D721Med (cell line): Measurements from ENCODE around the gene FGD2.

Experiments used
- DNase-seq: peaks from one replicate; pipeline ENCODE4 v3.0.0; 2011; ENCODE audit warnings: low spot score; ENCODE audit not compliant: insufficient read length
- FAIRE-seq: peaks from 2 replicates; lab custom pipeline; 2011; peaks lifted over from hg19 to GRCh38; lab: Jason Lieb, UNC
- TF ChIP-seq, protein P1 (sequence below): IDR thresholded peaks from 2 replicates; pipeline ENCODE4 v1.5.1; 2012; ENCODE audit warnings: mild to moderate bottlenecking, control low read depth; ENCODE audit not compliant: insufficient read depth; ENCODE audit errors: missing control alignments

Gene FGD2

DNA sequence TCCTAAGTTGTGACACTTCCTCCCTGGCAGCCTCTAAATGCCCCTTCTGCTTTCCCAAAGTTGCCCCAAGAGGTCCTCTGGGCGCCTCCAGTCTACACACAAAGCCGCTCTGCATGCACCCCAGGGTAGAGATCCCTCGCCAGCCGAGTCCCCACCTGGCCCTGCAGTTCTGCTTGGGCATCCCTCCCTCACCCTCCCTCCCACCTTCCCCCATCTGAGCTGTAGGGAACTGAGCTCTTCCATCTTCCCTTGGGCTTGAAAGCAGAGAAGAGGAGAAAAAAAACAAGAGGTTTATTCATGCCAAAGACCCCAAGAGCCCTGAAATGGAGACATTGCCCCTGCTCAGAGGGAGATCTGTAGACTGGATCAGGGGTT lies 5.7 kb upstream of the FGD2 start:
- TF ChIP-seq, protein P1, sequence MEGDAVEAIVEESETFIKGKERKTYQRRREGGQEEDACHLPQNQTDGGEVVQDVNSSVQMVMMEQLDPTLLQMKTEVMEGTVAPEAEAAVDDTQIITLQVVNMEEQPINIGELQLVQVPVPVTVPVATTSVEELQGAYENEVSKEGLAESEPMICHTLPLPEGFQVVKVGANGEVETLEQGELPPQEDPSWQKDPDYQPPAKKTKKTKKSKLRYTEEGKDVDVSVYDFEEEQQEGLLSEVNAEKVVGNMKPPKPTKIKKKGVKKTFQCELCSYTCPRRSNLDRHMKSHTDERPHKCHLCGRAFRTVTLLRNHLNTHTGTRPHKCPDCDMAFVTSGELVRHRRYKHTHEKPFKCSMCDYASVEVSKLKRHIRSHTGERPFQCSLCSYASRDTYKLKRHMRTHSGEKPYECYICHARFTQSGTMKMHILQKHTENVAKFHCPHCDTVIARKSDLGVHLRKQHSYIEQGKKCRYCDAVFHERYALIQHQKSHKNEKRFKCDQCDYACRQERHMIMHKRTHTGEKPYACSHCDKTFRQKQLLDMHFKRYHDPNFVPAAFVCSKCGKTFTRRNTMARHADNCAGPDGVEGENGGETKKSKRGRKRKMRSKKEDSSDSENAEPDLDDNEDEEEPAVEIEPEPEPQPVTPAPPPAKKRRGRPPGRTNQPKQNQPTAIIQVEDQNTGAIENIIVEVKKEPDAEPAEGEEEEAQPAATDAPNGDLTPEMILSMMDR = no peak
- DNase-seq (no peak), FAIRE-seq (no peak)

DNA sequence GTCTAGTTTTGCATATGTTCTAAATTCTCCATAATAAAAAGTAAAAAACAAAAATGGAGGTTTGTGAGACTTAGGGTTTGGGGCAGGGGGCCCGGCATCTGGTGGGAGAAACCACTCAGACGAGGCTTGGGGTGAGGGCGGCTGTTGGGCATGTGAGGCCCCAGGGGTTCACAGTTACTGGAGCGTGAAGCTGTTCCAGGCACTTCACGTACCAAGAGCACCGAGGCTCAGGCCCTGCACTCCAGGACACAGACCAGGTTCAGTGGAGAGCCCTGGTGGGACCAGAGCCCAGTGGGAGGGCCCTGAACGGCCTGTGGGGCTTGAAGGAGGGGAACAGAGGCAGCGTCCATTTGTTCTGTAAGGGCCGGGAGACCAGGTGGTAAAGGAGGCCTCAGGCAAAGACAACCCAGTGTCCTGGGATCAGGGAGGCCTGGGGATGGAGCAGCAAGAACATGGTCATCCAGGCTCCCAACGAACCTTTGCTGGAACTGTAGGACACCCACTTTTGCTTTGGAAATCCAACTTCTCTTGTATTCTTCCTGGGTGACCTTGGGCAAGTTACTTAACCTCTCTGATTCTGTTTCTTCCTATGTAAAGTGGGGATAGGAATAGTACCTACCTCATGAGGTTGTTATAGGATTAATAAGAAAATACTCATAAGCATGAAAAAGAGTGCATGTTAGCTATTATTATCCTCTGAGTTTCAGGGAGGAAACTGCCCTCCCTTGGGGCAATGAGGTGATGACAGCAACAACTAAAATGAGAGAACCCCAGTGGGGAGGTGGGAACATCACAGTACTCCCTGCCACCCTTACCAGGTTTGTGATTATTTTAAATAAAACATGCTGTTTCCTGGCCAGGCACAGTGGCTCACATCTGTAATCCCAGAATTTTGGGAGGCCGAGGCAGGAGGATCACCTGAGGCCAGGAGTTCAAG lies 1.1 kb upstream of the FGD2 start:
- TF ChIP-seq, protein P1 = no peak
- DNase-seq (no peak), FAIRE-seq (no peak)

DNA sequence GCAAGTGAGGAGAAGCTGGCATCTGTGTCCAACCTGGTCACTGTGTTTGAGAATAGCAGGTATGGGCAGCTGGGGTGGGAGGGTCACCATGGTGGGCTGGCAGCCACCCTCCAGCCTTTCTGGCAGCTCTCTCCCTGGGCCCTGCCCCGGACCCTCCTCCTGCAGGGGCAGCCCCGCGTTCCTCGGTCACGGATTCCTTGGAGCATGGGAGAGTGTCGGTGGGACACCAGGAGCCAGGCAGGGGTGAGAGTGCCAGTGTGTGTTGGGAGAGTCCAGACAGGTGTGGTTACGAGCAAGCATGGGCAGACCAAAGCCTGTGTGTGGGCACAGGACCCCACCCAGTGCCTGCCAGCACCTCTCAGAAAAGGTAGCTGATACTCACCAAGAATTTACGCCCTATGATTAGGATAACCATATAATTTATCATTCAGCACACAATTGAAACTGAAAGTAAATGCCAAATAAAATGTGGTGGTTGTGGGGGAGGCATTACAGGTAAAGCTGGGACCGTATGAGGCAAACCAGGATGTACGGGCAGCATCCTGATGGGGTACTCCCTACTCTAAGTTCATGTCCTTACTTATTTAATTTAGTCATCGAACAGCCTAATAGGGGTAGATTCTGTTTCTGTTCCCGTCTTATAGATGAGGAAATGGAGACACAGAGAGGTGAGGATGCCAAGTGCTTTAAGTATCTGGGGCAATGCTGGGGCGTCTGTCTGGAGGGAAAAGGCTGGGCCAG lies 542 bp downstream of the FGD2 start:
- TF ChIP-seq, protein P1 = no peak
- DNase-seq (no peak), FAIRE-seq (no peak)

DNA sequence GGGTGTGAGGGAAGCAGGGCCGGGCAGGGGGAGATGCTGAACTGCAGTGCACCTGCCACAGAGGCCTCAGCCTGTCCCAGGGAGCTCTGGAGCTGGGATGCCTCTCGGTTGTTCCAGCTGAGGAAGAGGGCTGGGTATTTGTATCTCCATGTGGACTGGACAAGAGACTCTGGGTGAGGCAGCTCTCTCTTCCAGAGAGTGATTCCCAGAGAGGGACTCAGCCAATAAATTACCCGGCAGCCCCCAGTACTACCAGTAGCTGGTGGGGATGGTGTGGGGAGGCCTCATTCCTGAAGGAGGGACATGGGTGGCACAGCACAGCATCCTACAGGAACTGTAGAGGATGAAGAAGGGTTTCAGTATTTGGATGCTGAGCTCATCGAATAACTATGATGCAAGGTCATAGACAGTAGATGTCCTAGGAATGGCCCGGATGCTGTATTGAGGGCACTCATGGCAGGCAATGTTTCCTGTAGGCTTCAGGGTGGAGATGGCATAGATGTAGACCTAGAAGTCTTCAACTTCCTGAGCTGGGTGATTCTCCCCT lies 1.4 kb downstream of the FGD2 start:
- DNase-seq (no peak), FAIRE-seq (no peak)
- TF ChIP-seq, protein P1 = no peak

DNA sequence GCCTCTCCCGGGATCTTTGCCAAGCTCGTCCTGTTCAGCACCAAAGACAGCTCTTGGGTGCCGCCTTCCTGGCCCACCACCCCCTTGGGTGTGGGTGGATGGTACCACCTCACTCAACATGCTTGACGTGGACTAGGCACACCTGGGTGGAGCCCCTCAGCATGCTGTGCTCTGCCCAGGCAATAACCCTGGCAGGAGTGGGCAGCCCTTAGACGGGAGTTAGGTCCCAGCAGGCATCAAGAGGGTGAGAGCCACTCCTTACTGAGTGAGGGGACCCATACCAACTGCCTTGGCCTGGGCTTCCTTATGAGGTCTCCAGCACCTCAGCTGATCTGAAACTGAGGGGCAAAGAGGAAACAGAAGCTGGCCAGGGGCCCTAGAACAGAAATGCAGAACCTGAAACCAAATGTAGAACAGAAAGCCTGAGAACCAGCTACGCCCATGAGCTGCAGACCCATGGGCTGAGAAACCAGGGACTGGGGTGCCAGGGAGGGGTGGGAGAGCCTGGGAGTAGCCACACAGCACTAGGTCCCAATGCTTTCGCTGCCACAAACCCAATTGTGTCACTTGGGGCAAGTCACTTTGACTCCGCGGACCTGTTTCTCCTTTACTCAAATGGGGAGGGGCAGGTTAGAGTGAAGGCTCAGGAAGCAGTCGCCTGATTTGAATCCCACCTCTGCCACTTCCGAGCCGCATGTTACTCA lies 2.0 kb downstream of the FGD2 start:
- FAIRE-seq (no peak), DNase-seq (no peak)
- TF ChIP-seq, protein P1 = no peak

DNA sequence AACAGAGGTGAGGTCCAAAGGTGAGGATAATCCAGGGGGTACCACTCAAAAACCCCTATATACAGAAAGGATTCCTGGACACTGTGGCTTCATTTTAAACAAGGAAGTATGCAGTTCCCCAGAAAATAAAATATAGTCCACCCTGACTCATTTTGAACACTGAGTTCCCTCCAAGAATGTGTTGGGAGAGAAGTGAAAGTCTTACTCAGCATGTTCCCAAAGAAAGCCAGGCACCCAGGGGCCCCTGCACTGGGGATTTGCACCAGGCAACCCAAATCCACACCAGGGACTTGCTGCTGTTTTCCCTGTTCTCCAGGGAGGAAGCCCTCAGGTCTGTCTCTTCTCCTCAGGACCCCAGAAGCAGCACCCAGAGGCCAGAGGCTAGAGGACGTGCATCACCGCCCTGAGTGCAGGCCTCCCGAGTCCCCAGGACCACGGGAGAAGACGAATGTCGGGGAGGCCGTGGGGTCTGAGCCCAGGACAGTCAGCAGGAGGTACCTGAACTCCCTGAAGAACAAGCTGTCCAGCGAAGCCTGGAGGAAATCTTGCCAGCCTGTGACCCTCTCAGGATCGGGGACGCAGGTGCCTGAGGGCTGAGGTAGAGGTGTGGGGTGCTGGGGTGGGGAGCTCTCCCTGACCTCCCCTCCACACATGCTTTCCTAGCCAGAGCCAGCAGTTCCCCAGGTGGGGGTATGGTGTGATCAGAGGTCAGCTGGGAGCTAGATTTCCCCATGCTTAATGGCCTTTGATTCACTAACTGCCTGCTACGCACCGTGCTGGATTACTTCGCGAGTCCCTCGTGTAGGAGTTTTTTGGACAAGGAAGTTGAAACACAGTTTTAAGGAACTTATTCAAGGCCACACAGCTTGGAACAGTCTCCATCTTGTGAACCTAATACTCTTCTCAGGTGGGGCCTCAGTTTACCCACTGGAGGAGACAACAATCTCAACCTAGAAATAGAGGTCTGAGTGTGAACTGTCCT lies 3.3 kb downstream of the FGD2 start:
- DNase-seq = no peak
- no peak for FAIRE-seq
- TF ChIP-seq, protein P1 = no peak
